Smooth muscle cell (in vitro differentiated cells): ENCODE data around the gene NPAS3. TPM values are rescaled to one million over a fixed set of nuclear protein-coding genes. Genes with fewer than 3 reads are reported as not detected.

Source experiments
- DNase-seq: peaks from one replicate; lab custom pipeline; 2025; ENCODE audit not compliant: unreplicated experiment; lab: John Stamatoyannopoulos, UW
- H2AFZ ChIP-seq: fragments of 200-600 bp; sonication (generic); 2 replicates; pipeline ENCODE4 v1.6.0; 2016; ENCODE audit warnings: antibody characterized with exemption, low read depth, mild to moderate bottlenecking
- H3F3A ChIP-seq: fragments of 200-600 bp; sonication (generic); 2 replicates; pipeline ENCODE4 v1.6.0; 2017; ENCODE audit warnings: antibody characterized with exemption, low read depth
- H3K27ac ChIP-seq: fragments of 200-600 bp; sonication (generic); 2 replicates; pipeline ENCODE4 v1.5.1; 2016; ENCODE audit warnings: low read depth, mild to moderate bottlenecking
- H3K27me3 ChIP-seq: fragments of 200-600 bp; sonication (generic); 2 replicates; pipeline ENCODE4 v1.6.1; 2016; ENCODE audit warnings: low read depth, mild to moderate bottlenecking
- H3K36me3 ChIP-seq: fragments of 200-600 bp; sonication (generic); 2 replicates; pipeline ENCODE4 v1.5.1; 2016; ENCODE audit warnings: low read depth
- H3K4me1 ChIP-seq: fragments of 200-600 bp; sonication (generic); 2 replicates; pipeline ENCODE4 v1.5.1; 2016; ENCODE audit warnings: low read depth
- H3K4me2 ChIP-seq: fragments of 200-600 bp; sonication (generic); 2 replicates; pipeline ENCODE4 v1.6.0; 2016; ENCODE audit warnings: mild to moderate bottlenecking
- H3K4me3 ChIP-seq: fragments of 200-600 bp; sonication (generic); 2 replicates; pipeline ENCODE4 v1.5.1; 2016; ENCODE audit warnings: mild to moderate bottlenecking
- H3K79me2 ChIP-seq: fragments of 200-600 bp; sonication (generic); 2 replicates; pipeline ENCODE4 v1.6.0; 2016; ENCODE audit warnings: low read depth, mild to moderate bottlenecking
- H3K9ac ChIP-seq: fragments of 200-600 bp; sonication (generic); 2 replicates; pipeline ENCODE4 v1.6.0; 2016; ENCODE audit warnings: low read depth
- H3K9me3 ChIP-seq: fragments of 200-600 bp; sonication (generic); replicated peaks from 2 replicates; pipeline ENCODE4 v1.5.1; 2016; ENCODE audit warnings: low read depth
- H4K20me1 ChIP-seq: fragments of 200-600 bp; sonication (generic); 2 replicates; pipeline ENCODE4 v1.6.0; 2016; ENCODE audit warnings: low read depth
- CTCF ChIP-seq: fragments of 200-600 bp; sonication (generic); IDR thresholded peaks from 2 replicates; pipeline ENCODE4 v1.5.1; 2017; ENCODE audit warnings: borderline replicate concordance, mild to moderate bottlenecking, antibody characterized with exemption; ENCODE audit not compliant: insufficient read depth, poor library complexity, severe bottlenecking
- WGBS: methylation state at CpG from one replicate; pipeline ENCODE4 v1.1.7; 2016; ENCODE audit warnings: low lambda C conversion rate; 5-methylcytosine and 5-hydroxymethylcytosine counted together
- polyA plus RNA-seq: library from polyadenylated mRNA; unstranded; fragments of >200 nt; fragmentation: Nextera tagmentation; extraction: Ambion mirVana; gene quantifications from 2 replicates; pipeline ENCODE4 v1.2.1, GENCODE V29; 2016
- total RNA-seq: library from RNA; depleted of rRNA; stranded (reverse); fragments of >200 nt; gene quantifications from 2 replicates; pipeline ENCODE4 v1.2.3, GENCODE V29; 2014

NPAS3 gene
- total and polyA plus RNA-seq, 2 experiments from 2014 or later = 0.79 to 2.0 TPM

- Histone ChIP-seq H3F3A (no peaks in the 10 kb centered on the region), H3K4me1 (peaks cover 28% of the 10 kb centered on the region), H3K9me3 (no peaks in the 10 kb centered on the region), H3K9ac (no peak overlapping the region), H3K79me2 (no peaks in the 10 kb centered on the region), H3K36me3 (no peaks in the 10 kb centered on the region), H3K4me2 (no peak overlapping the region), H2AFZ (no peak overlapping the region), H4K20me1 (no peaks in the 10 kb centered on the region), H3K4me3 (no peak overlapping the region), H3K27ac (no peak overlapping the region), H3K27me3 (no peaks in the 10 kb centered on the region)
- DNase-seq = no peak
- WGBS = 92% methylated on average over 6 of the region's 6 CpGs
- TF ChIP-seq CTCF = no peak
Measured at GRCh38 chr14:33553706-33554278, 615.1 kb downstream of the NPAS3 start.

GRCh38 chr14:33554988-33555387 is 616.3 kb downstream of the NPAS3 start:
- no peaks in the 10 kb centered on the region for H3K36me3 ChIP-seq
- H2AFZ ChIP-seq = no peak overlapping the region
- H3K4me1 ChIP-seq = peaks cover 23% of the 10 kb centered on the region
- H3K27ac ChIP-seq = peak overlapping the region; percentile 76
- H3K9me3 ChIP-seq = no peaks in the 10 kb centered on the region
- no peaks in the 10 kb centered on the region for H3F3A ChIP-seq
- H3K79me2 ChIP-seq = no peaks in the 10 kb centered on the region
- H3K27me3 ChIP-seq = no peaks in the 10 kb centered on the region
- no peak for DNase-seq
- H3K4me2 ChIP-seq = no peak overlapping the region
- no peak overlapping the region for H3K9ac ChIP-seq
- no peak overlapping the region for H3K4me3 ChIP-seq
- H4K20me1 ChIP-seq = no peaks in the 10 kb centered on the region
- TF ChIP-seq CTCF = no peak
- 29% methylated on average over 2 of the region's 2 CpGs for WGBS

GRCh38 chr14:33555710-33556350 is 617.2 kb downstream of the NPAS3 start:
- Histone ChIP-seq H3K79me2 (no peaks in the 10 kb centered on the region), H3K27ac (peak overlapping the region; percentile 76), H3K36me3 (no peaks in the 10 kb centered on the region), H3F3A (no peaks in the 10 kb centered on the region), H3K27me3 (no peaks in the 10 kb centered on the region), H4K20me1 (no peaks in the 10 kb centered on the region), H3K4me3 (no peak overlapping the region), H3K9me3 (no peaks in the 10 kb centered on the region), H3K4me1 (peaks cover 23% of the 10 kb centered on the region), H2AFZ (no peak overlapping the region), H3K9ac (no peak overlapping the region), H3K4me2 (peak overlapping the region; percentile 18)
- no peak for TF ChIP-seq CTCF
- no peak for DNase-seq
- 69% methylated on average over 5 of the region's 5 CpGs for WGBS
